SIG-M5 treated with dmso at 0.1 percent for 504 hours (cell line): ENCODE results near the gene MYOZ1.

Source experiments
- DNase-seq: peaks from one replicate; lab custom pipeline; 2025; ENCODE audit not compliant: unreplicated experiment; lab: John Stamatoyannopoulos, UW

MYOZ1 gene

GRCh38 chr10:73601486-73601921 is 39.8 kb downstream of the MYOZ1 start:
- peak; percentile 72 for DNase-seq

- no peak for DNase-seq
Observed at GRCh38 chr10:73597346-73597745, 43.9 kb downstream of the MYOZ1 start.

GRCh38 chr10:73593812-73594211 is 47.5 kb downstream of the MYOZ1 start:
- no peak for DNase-seq

GRCh38 chr10:73593110-73593509 is 48.2 kb downstream of the MYOZ1 start:
- DNase-seq = no peak

- peak; percentile 39 for DNase-seq
Observed at GRCh38 chr10:73591935-73592699, 49.2 kb downstream of the MYOZ1 start.

GRCh38 chr10:73590881-73591799 is 50.1 kb downstream of the MYOZ1 start, which contains the start of gene USP54:
USP54 (minus strand) TSS chr10:73591342; CDS start chr10:73575658, 15,684 bp downstream.
- no peak for DNase-seq

GRCh38 chr10:73589563-73590126 is 51.6 kb downstream of the MYOZ1 start:
- DNase-seq = no peak

GRCh38 chr10:73588656-73589055 is 52.6 kb downstream of the MYOZ1 start:
- no peak for DNase-seq

GRCh38 chr10:73586583-73586984 is 54.7 kb downstream of the MYOZ1 start:
- DNase-seq = peak; percentile 53

- DNase-seq = no peak
Observed at GRCh38 chr10:73585327-73585726, 55.9 kb downstream of the MYOZ1 start.

GRCh38 chr10:73584737-73585136 is 56.5 kb downstream of the MYOZ1 start:
- no peak for DNase-seq

- DNase-seq = no peak
Observed at GRCh38 chr10:73581918-73582317, 59.4 kb downstream of the MYOZ1 start.
